GM12878 (cell line): ENCODE results near the gene DARS1. TPM values are rescaled to one million over a fixed set of nuclear protein-coding genes. Genes with fewer than 3 reads are reported as not detected.

ENCODE experiments used
- ATAC-seq: fragments of 200-7000 bp; cut with Tn5 transposase; 3 replicates; pipeline ENCODE4 v1.9.1; 2020; ENCODE audit warnings: mild to moderate bottlenecking, moderate library complexity
- BruUV-seq: library from RNA; stranded (reverse); fragments of 400-500 nt; replicated peaks from 2 replicates; lab custom pipeline; 2021; lab: Mats Ljungman, UMichigan
- CTCF ChIA-PET: fragments of 300-600 bp; sonication (Branson Sonifier 250); formaldehyde crosslinking; extraction: SDS; loops from one replicate; lab custom pipeline; 2021; ENCODE audit warnings: inconsistent platforms; lab: Yijun Ruan, JAX
- POLR2A ChIA-PET: fragments of 350-600 bp; formaldehyde crosslinking; extraction: SDS; loops from one replicate; lab custom pipeline; 2021; ENCODE audit warnings: inconsistent platforms; lab: Charles Lee
- RAD21 ChIA-PET: fragments of 300-600 bp; sonication (Branson Sonifier 250); formaldehyde crosslinking; loops from one replicate; lab custom pipeline; 2023; ENCODE audit warnings: antibody characterized with exemption; ENCODE audit not compliant: unreplicated experiment; lab: Charles Lee
- SMC1A ChIA-PET: fragments of 300-600 bp; sonication (Branson Sonifier 250); formaldehyde crosslinking; loops from one replicate; lab custom pipeline; 2023; ENCODE audit not compliant: unreplicated experiment, uncharacterized antibody; lab: Charles Lee
- DNase-seq: peaks from one replicate; pipeline ENCODE4 v3.0.0-alpha.2; 2011; ENCODE audit warnings: low read depth, low spot score
- FAIRE-seq: peaks from 3 replicates; lab custom pipeline; 2011; peaks lifted over from hg19 to GRCh38; lab: Jason Lieb, UNC
- H2AFZ ChIP-seq: 2 replicates; pipeline ENCODE4 v1.6.0; 2011; ENCODE audit warnings: low read depth, low read length, control low read depth; ENCODE audit not compliant: control insufficient read depth
- H3K27ac ChIP-seq: 2 replicates; pipeline ENCODE4 v1.5.1; 2011; ENCODE audit warnings: control low read depth; ENCODE audit not compliant: control insufficient read depth, insufficient read depth
- H3K27me3 ChIP-seq, 2 experiments: replicated peaks in 1 of 2; 2 replicates each; pipeline versions ENCODE4 v1.6.0 to v1.6.1; 2011; ENCODE audit warnings: low read length in 1 of 2; ENCODE audit not compliant: control insufficient read depth in 2 of 2, insufficient read depth in 2 of 2
- H3K36me3 ChIP-seq, 2 experiments: 2 replicates each; pipeline ENCODE4 v1.5.1; 2011; ENCODE audit warnings: low read length in 1 of 2; ENCODE audit not compliant: control insufficient read depth in 2 of 2, insufficient read depth in 2 of 2
- H3K4me1 ChIP-seq: 2 replicates; pipeline ENCODE4 v1.6.1; 2011; ENCODE audit warnings: mild to moderate bottlenecking, low read length, moderate library complexity, mixed read lengths; ENCODE audit not compliant: control insufficient read depth, insufficient read depth
- H3K4me2 ChIP-seq: 2 replicates; pipeline ENCODE4 v1.6.0; 2011; ENCODE audit warnings: control low read depth; ENCODE audit not compliant: control insufficient read depth, insufficient read depth
- H3K4me3 ChIP-seq: fragments of 200-600 bp; sonication (generic); 2 replicates; pipeline ENCODE4 v1.5.1; 2016
- H3K79me2 ChIP-seq: 2 replicates; pipeline ENCODE4 v1.6.0; 2011; ENCODE audit warnings: low read length; ENCODE audit not compliant: control insufficient read depth, insufficient read depth
- H3K9ac ChIP-seq: 2 replicates; pipeline ENCODE4 v1.8.0; 2011; ENCODE audit warnings: low read length, control low read depth, mixed read lengths; ENCODE audit not compliant: control insufficient read depth, insufficient read depth
- H3K9me3 ChIP-seq: replicated peaks from 3 replicates; pipeline ENCODE4 v1.5.1; 2011; ENCODE audit warnings: mild to moderate bottlenecking, low read length; ENCODE audit not compliant: control insufficient read depth, insufficient read depth
- H4K20me1 ChIP-seq: 2 replicates; pipeline ENCODE4 v1.6.0; 2011; ENCODE audit not compliant: control insufficient read depth, insufficient read depth
- BHLHE40 ChIP-seq, 2 experiments: fragments of 450-650 bp in 1 of 2; IDR thresholded peaks; 2 replicates each; pipeline ENCODE4 v1.6.1; 2011 to 2017; ENCODE audit warnings: low read depth in 2 of 2, borderline replicate concordance in 1 of 2, improper control_type of control experiment in 1 of 2, low read length in 1 of 2, mild to moderate bottlenecking in 1 of 2
- CBX3 ChIP-seq: fragments of 200-600 bp; sonication (generic); IDR thresholded peaks from 2 replicates; pipeline ENCODE4 v1.6.1; 2016; ENCODE audit warnings: low read depth, borderline replicate concordance
- EP300 ChIP-seq, 2 experiments: fragments of 150-350 bp in 1 of 2; IDR thresholded peaks; 2 replicates each; pipeline ENCODE4 v1.6.1; 2011 to 2012; ENCODE audit warnings: low read depth in 2 of 2, low read length in 2 of 2, borderline replicate concordance in 1 of 2, improper control_type of control experiment in 1 of 2, inconsistent platforms in 1 of 2; ENCODE audit not compliant: control insufficient read depth in 1 of 2
- FOXK2 ChIP-seq: fragments of 450-650 bp; IDR thresholded peaks from 2 replicates; pipeline ENCODE4 v1.6.1; 2017; ENCODE audit warnings: mild to moderate bottlenecking, moderate library complexity
- RAD21 ChIP-seq: IDR thresholded peaks from 2 replicates; pipeline ENCODE4 v1.6.1; 2011; ENCODE audit warnings: mild to moderate bottlenecking, low read depth, low read length, moderate library complexity; ENCODE audit not compliant: insufficient read depth
- RAD51 ChIP-seq: fragments of 450-650 bp; IDR thresholded peaks from 2 replicates; pipeline ENCODE4 v1.6.1; 2016; ENCODE audit warnings: moderate library complexity, mild to moderate bottlenecking, inconsistent platforms
- WGBS: methylation state at CpG from one replicate; pipeline ENCODE4 v1.1.6; 2016; ENCODE audit warnings: low lambda C conversion rate; ENCODE audit not compliant: insufficient replicate concordance, insufficient coverage; ENCODE audit errors: missing lambda C conversion rate; 5-methylcytosine and 5-hydroxymethylcytosine counted together
- in situ Hi-C: fragments of 300-500 bp; cut with MboI; formaldehyde crosslinking; loops from 9 replicates; pipeline ENCODE4 v1.14.3; 2018; ENCODE audit warnings: mixed read lengths
- intact Hi-C: fragments of 100-400 bp; cut with micrococcal nuclease; formaldehyde crosslinking; loops from one replicate; pipeline ENCODE4 v1.14.2; 2022; ENCODE audit not compliant: unreplicated experiment
- polyA plus RNA-seq, 11 experiments: library from polyadenylated mRNA; depleted of rRNA in 4 of 11; unstranded in 6 of 11; stranded (reverse) in 5 of 11; fragments of >200 nt; fragmentation: Nextera tagmentation in 4 of 11; fragmentation: Illumina TruSeq in 1 of 11; extraction: Ambion mirVana in 4 of 11; extraction: Trizol in 1 of 11; gene quantifications; 1 replicate in 1 of 11; 2 replicates in 10 of 11; pipeline versions ENCODE4 v1.2.1 to v1.2.3, GENCODE V29; 2011 to 2016; ENCODE audit warnings: inconsistent platforms in 2 of 11, missing spikeins in 2 of 11, low read depth in 1 of 11
- total RNA-seq, 4 experiments: library from RNA; depleted of rRNA in 3 of 4; stranded (reverse); fragments of >200 nt in 3 of 4; fragmentation: Illumina TruSeq in 1 of 4; extraction: Trizol in 1 of 4; gene quantifications; 2 replicates each; pipeline versions ENCODE4 v1.2.1 to v1.2.3, GENCODE V29; 2013 to 2021
- TF ChIP-seq, protein P1 (sequence below): fragments of 450-650 bp; IDR thresholded peaks from 2 replicates; pipeline ENCODE4 v1.6.1; 2016; ENCODE audit warnings: mild to moderate bottlenecking
- TF ChIP-seq, protein P2 (sequence below): fragments of 150-350 bp; IDR thresholded peaks from 2 replicates; pipeline ENCODE4 v1.6.1; 2014; ENCODE audit warnings: mild to moderate bottlenecking, low read depth, low read length

Gene DARS1
- total and polyA plus RNA-seq, 10 of the 15 experiments (the other 5 are each of a cell fraction or from before 2014, with no cell fraction given): 91.0 to 387 (median 137) TPM

DNA sequence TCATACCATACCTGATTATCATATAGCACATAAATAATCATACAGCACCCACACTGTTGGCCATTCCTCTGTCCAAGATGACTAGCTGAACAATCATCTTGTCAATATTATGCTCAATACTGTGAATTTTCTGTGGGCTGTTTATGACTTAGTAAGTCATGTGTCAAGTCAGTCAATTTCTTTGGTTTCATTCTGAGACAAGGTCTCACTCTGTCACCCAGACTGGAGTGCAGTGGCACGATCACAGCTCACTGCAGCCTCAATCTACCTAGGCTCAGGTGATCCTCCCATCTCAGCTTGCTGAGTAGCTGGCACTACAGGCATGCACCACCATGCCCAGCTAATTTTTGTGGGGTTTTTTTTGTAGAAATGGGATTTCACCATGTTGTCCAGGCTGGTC is 114.9 kb downstream of the DARS1 start:
- H3K36me3 ChIP-seq: peaks cover 7 to 22% of the 10 kb centered on the region in 2 experiments
- ChIA-PET POLR2A (interaction anchor here (0.7 to 1.6 kb wide), 3 partner anchors 8 to 515 kb away, joined by 3 to 9 read pairs (median 3); no protein-coding TSS in a partner anchor), CTCF (interaction anchor here (1.2 to 1.5 kb wide), 2 partner anchors 514 to 516 kb away, joined by 3 to 4 read pairs; no protein-coding TSS in a partner anchor), SMC1A (interaction anchor here (0.6 to 2.0 kb wide), 8 partner anchors 10 to 976 kb away, joined by 3 to 10 read pairs (median 3); no protein-coding TSS in a partner anchor), RAD21 (interaction anchor here (1.2 kb wide), 1 partner anchor 32 kb away, joined by 3 read pairs; no protein-coding TSS in a partner anchor)
- ATAC-seq (peak; percentile 63), DNase-seq (no peak), FAIRE-seq (no peak)
- no peak overlapping the region; the same call in 1 of the 2 replicates for H2AFZ ChIP-seq
- 5% methylated on average over 1 of the region's 1 CpG for WGBS
- BruUV-seq: no TSS peak
- in situ Hi-C loops: no loop called here
- intact Hi-C loops: loop anchor here (5.0 kb wide), 1 partner anchor 128 kb away; the partner anchor contains the start of gene UBXN4
- peaks cover 4% of the 10 kb centered on the region; the same call in 1 of the 2 replicates for H3K4me1 ChIP-seq
- H3K4me3 ChIP-seq: no peak overlapping the region
- H3K9ac ChIP-seq: no peak overlapping the region
- H3K27me3 ChIP-seq: no peaks in the 10 kb centered on the region
- no peaks in the 10 kb centered on the region for H3K9me3 ChIP-seq
- H4K20me1 ChIP-seq: no peaks in the 10 kb centered on the region
- TF ChIP-seq FOXK2: no peak
- no peak for TF ChIP-seq CBX3
- TF ChIP-seq, protein P1, sequence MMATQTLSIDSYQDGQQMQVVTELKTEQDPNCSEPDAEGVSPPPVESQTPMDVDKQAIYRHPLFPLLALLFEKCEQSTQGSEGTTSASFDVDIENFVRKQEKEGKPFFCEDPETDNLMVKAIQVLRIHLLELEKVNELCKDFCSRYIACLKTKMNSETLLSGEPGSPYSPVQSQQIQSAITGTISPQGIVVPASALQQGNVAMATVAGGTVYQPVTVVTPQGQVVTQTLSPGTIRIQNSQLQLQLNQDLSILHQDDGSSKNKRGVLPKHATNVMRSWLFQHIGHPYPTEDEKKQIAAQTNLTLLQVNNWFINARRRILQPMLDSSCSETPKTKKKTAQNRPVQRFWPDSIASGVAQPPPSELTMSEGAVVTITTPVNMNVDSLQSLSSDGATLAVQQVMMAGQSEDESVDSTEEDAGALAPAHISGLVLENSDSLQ: peak; percentile 62
- TF ChIP-seq RAD51: no peak
- TF ChIP-seq BHLHE40 (IDR thresholded peaks at IDR 0.05; ENCODE audit: borderline replicate concordance in 1 of 2, low read depth in 2 of 2, low read length in 1 of 2): peak in 1 of 2 experiments; percentile 25; a peak in 1 of 4 replicates
- no peak for TF ChIP-seq RAD21
- no peak for TF ChIP-seq EP300 (IDR thresholded peaks at IDR 0.05; ENCODE audit: borderline replicate concordance in 1 of 2, control insufficient read depth in 1 of 2, low read depth in 2 of 2, low read length in 2 of 2)
- TF ChIP-seq, protein P2, sequence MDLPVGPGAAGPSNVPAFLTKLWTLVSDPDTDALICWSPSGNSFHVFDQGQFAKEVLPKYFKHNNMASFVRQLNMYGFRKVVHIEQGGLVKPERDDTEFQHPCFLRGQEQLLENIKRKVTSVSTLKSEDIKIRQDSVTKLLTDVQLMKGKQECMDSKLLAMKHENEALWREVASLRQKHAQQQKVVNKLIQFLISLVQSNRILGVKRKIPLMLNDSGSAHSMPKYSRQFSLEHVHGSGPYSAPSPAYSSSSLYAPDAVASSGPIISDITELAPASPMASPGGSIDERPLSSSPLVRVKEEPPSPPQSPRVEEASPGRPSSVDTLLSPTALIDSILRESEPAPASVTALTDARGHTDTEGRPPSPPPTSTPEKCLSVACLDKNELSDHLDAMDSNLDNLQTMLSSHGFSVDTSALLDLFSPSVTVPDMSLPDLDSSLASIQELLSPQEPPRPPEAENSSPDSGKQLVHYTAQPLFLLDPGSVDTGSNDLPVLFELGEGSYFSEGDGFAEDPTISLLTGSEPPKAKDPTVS: no peak
- no peak overlapping the region for H3K4me2 ChIP-seq
- H3K27ac ChIP-seq: no peak overlapping the region
- H3K79me2 ChIP-seq: peaks cover 26% of the 10 kb centered on the region
